ENCODE data around the gene MARCHF2.

The MARCHF2 gene

GRCh38 chr19:8468124-8468523 lies 55.0 kb downstream of the MARCHF2 start:
- peaks cover 95% of the 10 kb centered on the region for H3K36me3 Mint-ChIP-seq (ENCODE audit: low read depth)
- TF ChIP-seq CTCF (IDR thresholded peaks at IDR 0.05) = no peak
- H3K27ac Mint-ChIP-seq = no peak overlapping the region
- no peak for DNase-seq
- H3K27me3 Mint-ChIP-seq (ENCODE audit: low read depth, poor library complexity) = no peaks in the 10 kb centered on the region
- no peaks in the 10 kb centered on the region for H3K9me3 Mint-ChIP-seq
- peaks cover 22% of the 10 kb centered on the region for H3K4me1 Mint-ChIP-seq
- no peak overlapping the region for H3K4me3 Mint-ChIP-seq

GRCh38 chr19:8468761-8469373 lies 55.8 kb downstream of the MARCHF2 start:
- no peaks in the 10 kb centered on the region for H3K9me3 Mint-ChIP-seq
- no peak overlapping the region for H3K4me3 Mint-ChIP-seq
- DNase-seq = no peak
- H3K27me3 Mint-ChIP-seq (ENCODE audit: low read depth, poor library complexity) = no peaks in the 10 kb centered on the region
- peaks cover 95% of the 10 kb centered on the region for H3K36me3 Mint-ChIP-seq (ENCODE audit: low read depth)
- H3K4me1 Mint-ChIP-seq = peaks cover 22% of the 10 kb centered on the region
- no peak for TF ChIP-seq CTCF (IDR thresholded peaks at IDR 0.05)
- peak overlapping the region; percentile 80 for H3K27ac Mint-ChIP-seq

GRCh38 chr19:8469613-8470368 lies 56.7 kb downstream of the MARCHF2 start:
- DNase-seq = no peak
- no peaks in the 10 kb centered on the region for H3K9me3 Mint-ChIP-seq
- TF ChIP-seq CTCF (IDR thresholded peaks at IDR 0.05) = no peak
- H3K36me3 Mint-ChIP-seq (ENCODE audit: low read depth) = peaks cover 94% of the 10 kb centered on the region
- H3K27me3 Mint-ChIP-seq (ENCODE audit: low read depth, poor library complexity) = no peaks in the 10 kb centered on the region
- peak overlapping the region; percentile 89 for H3K27ac Mint-ChIP-seq
- H3K4me1 Mint-ChIP-seq = peaks cover 22% of the 10 kb centered on the region
- no peak overlapping the region for H3K4me3 Mint-ChIP-seq

- Mint-ChIP-seq H3K27ac (peak overlapping the region; percentile 81), H3K9me3 (no peaks in the 10 kb centered on the region), H3K4me1 (peaks cover 13% of the 10 kb centered on the region), H3K36me3 (ENCODE audit: low read depth) (peaks cover 81% of the 10 kb centered on the region), H3K27me3 (ENCODE audit: low read depth, poor library complexity) (no peaks in the 10 kb centered on the region), H3K4me3 (no peak overlapping the region)
- DNase-seq = no peak
- TF ChIP-seq CTCF (IDR thresholded peaks at IDR 0.05) = no peak
These were observed 60.8 kb downstream of the MARCHF2 start for GRCh38 chr19:8473648-8474476.

GRCh38 chr19:8475005-8475404 lies 61.9 kb downstream of the MARCHF2 start:
- Mint-ChIP-seq H3K27ac (no peak overlapping the region), H3K4me1 (peaks cover 5% of the 10 kb centered on the region), H3K27me3 (ENCODE audit: low read depth, poor library complexity) (no peaks in the 10 kb centered on the region), H3K4me3 (no peak overlapping the region), H3K9me3 (no peaks in the 10 kb centered on the region), H3K36me3 (ENCODE audit: low read depth) (peaks cover 71% of the 10 kb centered on the region)
- no peak for TF ChIP-seq CTCF (IDR thresholded peaks at IDR 0.05)
- DNase-seq = no peak

Data from nephron progenitor cell (in vitro differentiated cells).